Raji (cell line): ENCODE results near the gene RAB37.

Experiments
- POLR2A ChIP-seq: IDR thresholded peaks from 2 replicates; pipeline ENCODE4 v1.6.1; 2011; ENCODE audit warnings: low read depth, low read length, control low read depth; ENCODE audit not compliant: insufficient read depth

RAB37 gene

DNA sequence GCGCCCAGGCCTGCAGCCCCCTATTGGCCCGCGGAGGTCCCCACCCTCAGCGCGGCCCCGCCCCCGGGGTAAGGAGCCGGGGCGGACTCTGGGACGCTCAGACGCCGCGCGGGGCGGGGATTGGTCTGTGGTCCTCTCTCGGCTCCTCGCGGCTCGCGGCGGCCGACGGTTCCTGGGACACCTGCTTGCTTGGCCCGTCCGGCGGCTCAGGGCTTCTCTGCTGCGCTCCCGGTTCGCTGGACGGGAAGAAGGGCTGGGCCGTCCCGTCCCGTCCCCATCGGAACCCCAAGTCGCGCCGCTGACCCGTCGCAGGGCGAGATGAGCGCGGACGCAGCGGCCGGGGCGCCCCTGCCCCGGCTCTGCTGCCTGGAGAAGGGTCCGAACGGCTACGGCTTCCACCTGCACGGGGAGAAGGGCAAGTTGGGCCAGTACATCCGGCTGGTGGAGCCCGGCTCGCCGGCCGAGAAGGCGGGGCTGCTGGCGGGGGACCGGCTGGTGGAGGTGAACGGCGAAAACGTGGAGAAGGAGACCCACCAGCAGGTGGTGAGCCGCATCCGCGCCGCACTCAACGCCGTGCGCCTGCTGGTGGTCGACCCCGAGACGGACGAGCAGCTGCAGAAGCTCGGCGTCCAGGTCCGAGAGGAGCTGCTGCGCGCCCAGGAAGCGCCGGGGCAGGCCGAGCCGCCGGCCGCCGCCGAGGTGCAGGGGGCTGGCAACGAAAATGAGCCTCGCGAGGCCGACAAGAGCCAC lies 11.6 kb downstream of the RAB37 start, which contains the start of gene NHERF1:
Gene NHERF1 (plus strand): TSS at position 100 of the 750 bp plus-strand sequence. CDS start 219 bp downstream, at position 319.
- peak; percentile 97 for TF ChIP-seq POLR2A

DNA sequence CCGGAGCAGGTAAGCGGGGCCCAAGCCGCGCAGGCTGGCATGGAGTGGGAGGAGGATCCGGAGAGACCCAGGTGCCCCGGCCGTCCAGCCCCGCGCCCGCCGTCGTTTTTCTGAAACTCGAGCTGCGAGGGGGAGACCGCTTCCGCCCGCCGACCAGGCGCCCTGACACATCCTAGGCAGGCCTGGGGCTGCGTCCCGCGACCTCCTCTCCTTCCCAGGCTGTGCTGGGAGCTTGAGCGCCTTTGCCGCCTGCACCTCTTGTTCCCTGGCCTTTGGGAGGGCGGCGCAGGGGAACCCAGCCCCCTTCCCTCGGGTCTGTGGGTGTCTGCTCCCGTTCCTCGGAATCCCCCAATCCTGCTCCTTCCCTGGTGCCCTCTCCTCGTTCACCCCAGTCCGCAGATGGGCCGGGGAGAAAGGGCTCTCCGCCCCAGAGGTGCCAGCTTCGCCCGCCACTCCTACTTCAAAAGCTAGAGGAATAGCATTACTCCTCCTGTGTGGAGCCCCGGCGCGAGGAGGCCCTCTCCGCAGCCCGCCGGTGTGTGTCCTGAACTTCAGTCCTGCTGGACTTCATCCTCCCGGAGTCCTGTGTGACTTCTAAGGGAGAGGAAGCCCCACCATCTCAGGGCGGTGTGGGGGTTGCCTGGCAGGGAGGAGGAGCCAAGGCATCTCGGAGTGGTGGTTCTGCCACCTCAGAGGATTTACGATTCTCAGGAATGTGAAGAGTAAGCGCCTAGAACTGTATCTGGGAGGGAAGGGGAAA lies 12.4 kb downstream of the RAB37 start:
- TF ChIP-seq POLR2A: no peak

DNA sequence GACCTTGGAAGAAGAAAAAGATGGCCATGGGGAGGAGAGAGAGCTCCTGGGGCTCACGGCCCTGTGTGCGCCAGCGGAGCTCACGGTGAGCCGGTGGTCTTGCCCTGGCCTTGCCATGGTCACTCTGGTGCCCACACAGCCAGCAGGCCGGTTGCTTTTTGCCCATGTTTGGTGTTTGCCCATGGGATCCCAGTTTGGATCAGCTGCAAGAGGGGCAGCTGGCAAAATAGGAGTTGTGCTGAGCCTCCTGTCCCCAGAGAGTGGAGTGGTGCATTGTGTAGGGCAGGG lies 12.9 kb downstream of the RAB37 start:
- no peak for TF ChIP-seq POLR2A

DNA sequence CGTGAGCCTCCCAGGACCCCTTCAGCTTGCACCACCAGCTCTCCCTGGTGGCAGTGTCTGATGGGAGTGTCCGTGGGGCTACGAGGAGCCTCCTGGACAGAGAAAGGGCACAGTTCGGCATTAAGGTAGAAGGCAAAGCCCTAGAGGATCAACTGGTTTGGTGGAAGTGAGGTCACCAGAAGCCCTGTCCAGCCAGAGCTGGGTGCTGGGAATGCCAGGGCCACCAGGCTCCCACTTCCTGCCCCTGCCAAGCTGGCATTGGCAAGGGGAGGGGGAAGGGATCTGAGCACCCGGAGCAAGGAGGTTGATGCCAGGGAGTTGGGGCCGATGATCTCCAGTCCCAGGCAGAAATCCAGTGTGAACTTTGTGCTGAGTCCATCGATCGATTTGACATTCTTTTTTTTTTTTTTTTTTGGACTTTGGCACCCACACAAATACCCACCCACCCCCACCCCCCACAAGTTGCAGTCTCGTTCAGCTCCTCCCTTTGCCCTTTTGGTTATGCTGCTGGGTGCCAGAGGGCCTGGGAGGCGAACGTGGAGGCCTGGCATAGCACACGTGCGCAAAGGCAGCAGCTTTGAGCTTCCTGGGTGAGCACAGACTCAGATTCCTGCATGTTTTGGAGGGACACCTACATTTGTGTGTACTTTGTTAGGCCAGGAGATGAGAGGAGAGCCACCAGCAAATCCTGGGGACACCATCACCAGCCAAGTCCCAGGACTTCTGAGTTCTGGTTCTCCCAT lies 13.4 kb downstream of the RAB37 start:
- no peak for TF ChIP-seq POLR2A

DNA sequence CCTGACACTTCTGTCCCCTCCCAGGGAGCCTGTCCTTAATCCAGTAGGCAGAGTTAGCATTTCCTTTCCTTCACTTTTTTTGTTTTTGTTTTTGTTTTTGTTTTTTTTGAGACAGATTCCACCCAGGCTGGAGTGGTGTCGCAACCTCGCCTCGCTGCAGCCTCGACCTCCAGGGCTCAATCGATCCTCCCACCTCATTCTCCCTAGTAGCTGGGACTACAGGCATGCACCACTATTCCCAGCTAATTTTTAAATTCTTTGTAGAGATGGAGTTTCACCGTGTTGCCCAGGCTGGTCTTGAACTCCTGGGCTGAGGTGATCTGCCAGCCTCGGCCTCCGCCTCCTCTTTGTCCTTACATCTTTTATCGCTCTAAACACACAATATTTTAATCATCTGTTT lies 15.4 kb downstream of the RAB37 start:
- no peak for TF ChIP-seq POLR2A

DNA sequence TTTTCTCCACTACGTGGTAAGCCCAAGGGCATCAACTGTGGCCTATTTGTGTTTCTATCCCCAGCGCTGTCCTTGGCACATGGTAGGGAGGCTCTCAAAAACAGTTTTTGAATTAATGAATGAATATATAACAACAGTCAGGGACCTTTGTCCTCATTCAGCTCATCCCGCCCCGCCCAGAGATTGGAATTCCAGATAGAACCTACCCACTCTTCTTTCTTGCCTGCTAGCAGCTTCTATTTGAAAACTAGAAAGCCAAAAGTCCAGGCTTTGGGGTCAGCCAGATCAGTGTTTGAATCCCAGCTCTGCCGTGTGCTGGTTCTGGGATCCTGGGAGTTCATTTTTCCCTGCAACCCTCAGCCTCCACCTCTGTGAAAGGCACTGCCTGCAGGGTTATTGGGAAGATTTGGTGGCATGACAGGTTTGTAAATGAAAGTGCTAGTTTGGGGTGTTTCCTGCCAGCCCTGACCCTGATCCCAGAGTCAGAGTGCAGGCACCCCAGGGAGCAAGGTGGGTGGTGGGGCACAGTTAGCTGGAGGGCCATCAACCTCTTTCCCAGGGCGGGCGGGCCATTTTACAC lies 15.9 kb downstream of the RAB37 start:
- no peak for TF ChIP-seq POLR2A

DNA sequence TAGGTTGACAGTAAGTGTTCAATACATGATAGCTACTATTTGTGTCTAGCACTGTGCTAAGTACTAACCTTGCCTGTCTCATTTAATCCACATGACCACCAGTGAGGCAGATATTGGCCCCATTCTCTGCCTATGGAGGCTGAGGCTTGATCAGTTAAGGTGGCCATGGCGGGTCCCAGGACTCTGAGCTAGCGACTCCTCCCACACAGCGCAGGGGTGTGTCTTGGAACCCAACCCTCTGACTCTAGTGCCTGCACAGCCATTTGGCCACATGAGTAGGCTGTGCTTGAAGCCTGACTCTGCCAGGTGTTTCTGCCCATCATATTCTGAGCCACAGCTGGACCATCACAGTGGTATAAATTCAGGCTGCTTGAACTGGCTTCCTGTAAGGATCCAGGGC lies 17.8 kb downstream of the RAB37 start:
- TF ChIP-seq POLR2A: no peak

DNA sequence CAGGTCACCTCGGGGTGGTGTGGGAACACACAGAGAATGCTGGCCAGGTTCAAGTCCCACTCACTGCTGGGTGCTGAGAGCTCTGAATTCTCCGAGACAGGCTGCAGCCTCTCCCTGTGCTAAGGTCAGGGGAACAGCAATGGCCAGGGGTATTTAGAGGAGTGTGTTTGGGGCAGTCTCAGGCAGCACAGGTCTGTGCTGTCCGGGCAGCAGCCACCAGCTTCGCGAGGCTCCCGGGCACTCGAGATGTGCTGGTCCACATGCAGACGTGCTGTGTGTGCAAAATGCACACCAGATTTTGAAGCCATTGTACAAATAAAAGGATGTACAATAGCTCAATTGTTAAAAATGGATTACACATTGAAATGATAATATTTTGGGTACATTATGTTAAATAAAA lies 18.5 kb downstream of the RAB37 start:
- TF ChIP-seq POLR2A: no peak

DNA sequence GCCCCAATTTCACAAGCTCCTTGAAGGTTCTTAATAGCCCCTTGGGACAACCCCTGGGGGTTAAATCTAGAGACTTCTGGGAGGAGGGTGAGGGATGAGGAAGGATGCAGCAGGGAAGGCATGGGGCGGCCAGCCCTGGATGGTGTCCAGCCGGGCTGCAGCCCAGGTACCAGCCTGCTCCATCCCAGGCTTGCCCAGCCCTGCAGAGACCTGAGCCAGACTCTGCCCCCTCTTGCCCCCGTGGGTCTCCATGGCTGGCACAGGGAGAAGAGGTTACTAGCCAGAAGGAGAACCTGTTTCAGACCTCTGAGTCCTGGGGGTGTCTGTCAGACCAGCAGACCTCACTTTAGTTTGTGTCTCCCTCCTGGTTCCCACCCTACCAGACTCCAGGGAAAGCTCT lies 19.8 kb downstream of the RAB37 start:
- TF ChIP-seq POLR2A: no peak

DNA sequence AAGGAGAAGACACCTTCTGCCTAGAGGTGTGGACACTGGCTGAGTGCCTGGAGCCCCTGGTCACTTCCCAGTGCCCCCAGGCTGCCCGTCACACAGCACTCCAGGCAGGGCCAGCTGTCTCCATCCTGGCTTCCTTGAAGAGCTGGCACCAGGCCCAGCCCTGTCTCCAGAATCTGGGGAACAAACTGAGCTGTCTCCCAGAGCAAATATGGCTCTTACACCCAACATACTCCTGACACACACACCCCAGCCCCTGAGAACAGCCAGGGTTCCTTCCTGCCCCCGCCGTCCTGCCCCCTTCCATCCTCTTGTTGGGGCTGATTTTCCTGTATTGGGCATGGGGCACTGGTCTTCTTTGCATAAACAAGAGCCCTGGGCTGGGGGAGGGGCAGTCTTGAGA lies 20.4 kb downstream of the RAB37 start:
- TF ChIP-seq POLR2A: no peak

DNA sequence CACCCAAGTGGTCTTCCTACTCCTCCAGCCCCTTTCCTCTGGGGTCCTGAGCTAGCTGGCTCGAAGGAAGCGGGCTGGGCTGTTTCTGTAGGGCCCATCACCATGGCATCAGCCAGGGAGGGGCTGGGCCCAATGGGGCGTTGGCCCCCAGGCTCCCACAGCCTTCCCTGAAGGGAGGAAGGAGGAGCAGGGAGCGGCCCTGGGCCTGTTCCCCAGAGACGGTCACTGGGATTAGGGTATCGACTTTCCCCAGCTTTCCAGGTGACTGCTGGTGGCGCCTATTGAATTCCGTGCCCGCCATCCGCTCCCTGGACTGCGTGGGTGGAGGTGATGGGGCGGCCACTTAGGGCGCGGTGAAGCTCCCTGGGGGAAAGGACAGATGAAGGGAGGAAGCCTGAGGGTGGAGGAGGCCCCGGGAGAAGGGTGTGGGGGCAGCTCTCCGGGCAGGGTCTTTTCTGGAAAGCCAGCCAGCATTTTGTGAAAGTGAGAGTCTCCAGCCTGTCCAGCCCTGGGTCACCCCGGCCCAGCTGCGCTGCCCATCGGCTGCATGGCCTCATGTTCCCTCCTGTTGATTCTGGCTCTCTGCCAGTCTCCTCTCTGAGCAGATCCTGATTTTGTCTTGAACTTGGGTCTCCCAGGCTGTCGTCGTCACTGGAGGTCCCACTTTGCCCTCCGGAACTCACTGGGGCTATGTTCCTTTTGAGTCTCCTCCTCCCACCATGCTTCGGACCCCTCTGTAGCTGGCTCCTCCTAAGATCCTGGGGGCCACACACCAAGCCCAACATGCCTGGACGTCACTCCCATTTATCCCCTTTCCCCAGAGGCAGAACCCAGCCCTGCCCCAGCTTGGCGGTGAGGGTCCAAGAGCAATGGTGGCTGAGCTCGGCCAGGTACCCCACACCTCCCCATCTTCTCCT lies 21.1 kb downstream of the RAB37 start:
- TF ChIP-seq POLR2A: no peak

DNA sequence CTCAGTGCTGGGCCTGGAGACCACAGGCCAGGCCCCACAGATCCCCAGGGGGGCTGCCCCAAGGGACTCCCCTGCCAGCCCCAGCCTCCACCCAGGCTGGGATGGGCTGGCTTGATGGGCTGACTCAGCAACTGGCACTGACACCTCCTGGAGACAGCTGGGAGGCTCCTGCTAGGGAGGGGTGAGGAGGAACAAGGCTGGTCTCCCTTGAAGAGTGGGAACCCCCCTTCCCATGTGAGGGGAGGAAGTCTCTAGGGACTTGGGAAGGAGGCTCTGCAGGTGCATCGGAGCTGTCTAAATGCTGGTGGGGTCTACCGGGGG lies 21.8 kb downstream of the RAB37 start:
- no peak for TF ChIP-seq POLR2A

DNA sequence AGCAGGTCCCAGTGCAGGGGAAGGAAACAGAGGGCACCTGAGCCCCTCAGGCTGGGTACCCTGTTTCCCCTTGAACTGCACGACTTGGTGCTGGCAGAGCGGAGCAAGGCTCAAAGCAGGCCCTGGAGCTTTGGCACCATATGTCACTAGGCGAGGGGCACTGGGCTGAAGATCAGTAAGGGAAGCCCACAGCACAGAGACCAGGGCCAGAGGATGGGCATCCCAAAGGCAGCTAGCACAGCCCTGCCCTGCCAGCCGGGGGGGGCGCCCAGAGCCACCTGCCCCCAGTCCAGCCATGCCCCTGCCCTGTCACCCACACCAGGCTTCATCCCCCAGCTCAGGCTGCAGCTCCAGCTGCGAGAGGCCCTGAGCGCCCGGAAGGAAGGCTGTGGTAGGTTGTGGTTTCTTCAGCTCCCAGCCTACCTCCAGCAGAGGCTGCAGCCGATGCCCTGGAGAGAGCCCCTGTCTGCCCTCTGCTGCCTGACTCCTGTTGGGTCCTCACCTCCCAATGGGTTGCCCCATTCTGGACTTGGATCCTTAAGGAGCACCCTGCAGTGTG lies 22.3 kb downstream of the RAB37 start:
- no peak for TF ChIP-seq POLR2A

DNA sequence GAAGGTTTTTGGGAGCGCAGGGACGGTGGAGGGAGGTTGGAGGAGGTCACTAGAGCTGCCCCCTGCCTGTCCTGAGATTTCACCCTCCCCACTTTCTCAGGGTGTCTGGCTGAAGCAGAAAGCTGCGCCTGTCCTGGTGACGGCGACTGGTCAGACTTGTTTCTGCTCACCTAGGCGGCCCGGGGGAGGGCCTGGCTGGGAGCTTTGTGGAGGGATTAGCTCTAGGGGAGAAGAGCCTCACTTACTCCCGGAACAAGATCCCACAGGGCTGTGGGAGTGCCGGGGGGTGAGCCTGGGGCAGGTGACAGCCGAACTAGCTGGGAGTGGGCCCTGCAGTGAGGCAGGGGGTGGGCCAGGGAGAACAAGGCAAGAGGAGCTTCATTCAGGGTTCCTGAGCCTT lies 22.9 kb downstream of the RAB37 start:
- no peak for TF ChIP-seq POLR2A
